Measurements from ENCODE around the gene MAGI1.
"Not testable (repeated sequence)": the region's sequence is repeated elsewhere in the genome, so short reads cannot be mapped to it uniquely, and the experiment has no call there.

MAGI1 gene

GRCh38 chr3:65896321-65896720, 142.4 kb downstream of the MAGI1 start:
- no peak for DNase-seq

- DNase-seq = no peak
These were observed 143.9 kb downstream of the MAGI1 start for GRCh38 chr3:65894679-65895453.

GRCh38 chr3:65894126-65894525, 144.6 kb downstream of the MAGI1 start:
- no peak for DNase-seq

- no peak for DNase-seq
These were observed 145.1 kb downstream of the MAGI1 start for GRCh38 chr3:65893631-65894030.

- DNase-seq = not testable (repeated sequence)
These were observed 147.2 kb downstream of the MAGI1 start for GRCh38 chr3:65891477-65891876.

- DNase-seq = no peak
These were observed 148.4 kb downstream of the MAGI1 start for GRCh38 chr3:65890328-65890727.

- DNase-seq = no peak
These were observed 149.0 kb downstream of the MAGI1 start for GRCh38 chr3:65889707-65890099.

GRCh38 chr3:65888980-65889706, 149.6 kb downstream of the MAGI1 start:
- no peak for DNase-seq

- no peak for DNase-seq
These were observed 150.5 kb downstream of the MAGI1 start for GRCh38 chr3:65888196-65888595.

- DNase-seq = no peak
These were observed 152.3 kb downstream of the MAGI1 start for GRCh38 chr3:65886391-65886790.

- DNase-seq = no peak
These were observed 154.6 kb downstream of the MAGI1 start for GRCh38 chr3:65884071-65884470.

- DNase-seq = no peak
These were observed 155.1 kb downstream of the MAGI1 start for GRCh38 chr3:65883613-65884012.

- DNase-seq = no peak
These were observed 158.4 kb downstream of the MAGI1 start for GRCh38 chr3:65880350-65880749.

GRCh38 chr3:65879372-65879771, 159.3 kb downstream of the MAGI1 start:
- no peak for DNase-seq

GRCh38 chr3:65878831-65879230, 159.9 kb downstream of the MAGI1 start:
- DNase-seq = no peak

- no peak for DNase-seq
These were observed 161.6 kb downstream of the MAGI1 start for GRCh38 chr3:65877160-65877559.

GRCh38 chr3:65876028-65876420, 162.7 kb downstream of the MAGI1 start:
- DNase-seq = no peak

- no peak for DNase-seq
These were observed 163.2 kb downstream of the MAGI1 start for GRCh38 chr3:65875393-65876027.

- no peak for DNase-seq
These were observed 164.8 kb downstream of the MAGI1 start for GRCh38 chr3:65873869-65874268.

- no peak for DNase-seq
These were observed 165.7 kb downstream of the MAGI1 start for GRCh38 chr3:65873028-65873427.

- DNase-seq = no peak
These were observed 167.2 kb downstream of the MAGI1 start for GRCh38 chr3:65871305-65872141.

GRCh38 chr3:65869798-65870197, 168.9 kb downstream of the MAGI1 start:
- no peak for DNase-seq
